Upper lobe of left lung (tissue), 6 donors: ENCODE data around the gene PRR23E. TPM values are rescaled to one million over a fixed set of nuclear protein-coding genes. Genes with fewer than 3 reads are reported as not detected.
A peak's percentile ranks its signal among the peaks of the same experiment; 100 is the strongest.

Source experiments
- ATAC-seq, 2 donors: fragments of 200-7000 bp; cut with Tn5 transposase; one replicate each; pipeline ENCODE4 v1.9.1; 2022; ENCODE audit warnings: mild to moderate bottlenecking in 2 of 2, moderate library complexity in 2 of 2; ENCODE audit not compliant: low FRiP score in 2 of 2
- DNase-seq, 2 donors: peaks; one replicate each; pipeline ENCODE4 v3.0.0-alpha.2; 2019 to 2020
- H3K27ac ChIP-seq, 4 donors: fragments of 200-600 bp; sonication (generic); one replicate each; pipeline ENCODE4 v1.5.1; 2016 to 2019
- H3K27me3 ChIP-seq, 4 donors: fragments of 200-600 bp; sonication (generic); one replicate each; pipeline ENCODE4 v1.5.1; 2017 to 2019
- H3K36me3 ChIP-seq, 4 donors: fragments of 200-600 bp; sonication (generic); one replicate each; pipeline ENCODE4 v1.5.1; 2016 to 2019
- H3K4me1 ChIP-seq, 4 donors: fragments of 200-600 bp; sonication (generic); one replicate each; pipeline ENCODE4 v1.5.1; 2018 to 2019
- H3K4me3 ChIP-seq, 4 donors: fragments of 200-600 bp; sonication (generic); one replicate each; pipeline ENCODE4 v1.5.1; 2017 to 2019; ENCODE audit warnings: mild to moderate bottlenecking in 2 of 4, moderate library complexity in 1 of 4
- H3K9me3 ChIP-seq, 4 donors: fragments of 200-600 bp; sonication (generic); one replicate each; pipeline ENCODE4 v1.5.1; 2018 to 2019
- EP300 ChIP-seq, 4 donors: sonication (generic); formaldehyde crosslinking; IDR thresholded peaks; one replicate each; pipeline ENCODE4 v1.5.1; 2017; ENCODE audit warnings: antibody characterized with exemption in 4 of 4, control low read depth in 2 of 4
- POLR2A ChIP-seq, 4 donors: fragments of 450-650 bp; IDR thresholded peaks; one replicate each; pipeline ENCODE4 v1.5.1; 2016 to 2017; ENCODE audit warnings: antibody characterized with exemption in 4 of 4, mild to moderate bottlenecking in 2 of 4
- POLR2AphosphoS5 ChIP-seq, 2 donors: sonication (generic); formaldehyde crosslinking; IDR thresholded peaks; one replicate each; pipeline ENCODE4 v1.5.1; 2017; ENCODE audit warnings: antibody characterized with exemption in 2 of 2
- WGBS, 2 donors: methylation state at CpG; one replicate each; pipeline ENCODE4 v1.1.5; 2017 to 2018; 5-methylcytosine and 5-hydroxymethylcytosine counted together
- total RNA-seq, 6 donors: library from RNA; depleted of rRNA in 4 of 6; stranded (reverse); fragments of >200 nt in 4 of 6; gene quantifications; one replicate each; pipeline versions ENCODE4 v1.1.0 to v1.2.1, GENCODE V29; 2016 to 2021
- TF ChIP-seq, protein P1 (sequence below), 6 experiments: fragments of 450-650 bp in 4 of 6; fragments of 200-600 bp in 2 of 6; sonication (generic) in 2 of 6; IDR thresholded peaks; one replicate each; pipeline ENCODE4 v1.5.1; 2016 to 2019; ENCODE audit warnings: antibody characterized with exemption in 6 of 6
- donor health status: DM: no; HTN: no; CAD: no; lungs with moderate emphysema.
- donor health status: DM: no; HTN: yes; CAD: no; lungs with severe emphysema.

The PRR23E gene
- total RNA-seq, 6 donors from 2014 or later: not detected

DNA sequence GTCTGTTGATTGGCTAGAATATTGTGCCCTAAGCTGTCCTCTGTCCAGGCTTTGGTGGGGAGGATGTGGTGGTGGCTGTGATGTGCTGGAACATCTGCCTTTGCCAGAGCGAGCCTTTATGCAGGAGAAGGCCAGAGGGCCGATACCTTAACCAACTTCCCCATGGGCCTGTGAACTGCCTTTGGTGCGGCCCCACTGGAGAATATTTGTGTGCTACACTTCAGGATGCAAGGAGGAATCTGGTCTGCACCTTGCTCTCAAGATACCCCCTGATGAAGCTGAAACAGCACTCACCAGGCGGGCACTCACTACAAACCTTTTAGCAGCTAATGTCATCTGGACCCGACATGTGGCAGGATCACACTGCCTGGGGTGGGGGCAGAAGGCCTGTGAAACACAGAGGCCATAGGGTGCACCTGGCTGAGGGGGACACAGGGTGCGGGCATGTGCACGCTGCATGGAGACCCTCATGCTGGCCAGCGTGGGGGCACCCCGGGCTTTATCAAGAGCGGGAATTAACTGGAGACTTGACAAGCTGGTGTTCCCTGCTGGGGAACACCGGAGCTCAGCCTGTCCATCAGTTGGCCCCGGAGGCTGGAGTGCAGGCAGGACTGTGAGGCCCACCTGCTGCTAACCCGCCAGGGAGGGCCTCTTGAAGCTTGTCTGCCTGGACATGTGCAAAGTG, 16.4 kb downstream of the PRR23E start:
- Histone ChIP-seq H3K27me3 (no peaks in the 10 kb centered on the region), H3K9me3 (no peaks in the 10 kb centered on the region), H3K4me3 (no peak overlapping the region), H3K27ac (no peak overlapping the region), H3K36me3 (no peaks in the 10 kb centered on the region), H3K4me1 (peaks cover 0 to 3% (median 0%) of the 10 kb centered on the region in 4 donors)
- 74 to 80% methylated on average over 8 to 12 of the region's 13 CpGs for WGBS, 2 donors
- ATAC-seq (no peak), DNase-seq (peak in 1 of 2 donors; percentile 48)
- TF ChIP-seq, protein P1, sequence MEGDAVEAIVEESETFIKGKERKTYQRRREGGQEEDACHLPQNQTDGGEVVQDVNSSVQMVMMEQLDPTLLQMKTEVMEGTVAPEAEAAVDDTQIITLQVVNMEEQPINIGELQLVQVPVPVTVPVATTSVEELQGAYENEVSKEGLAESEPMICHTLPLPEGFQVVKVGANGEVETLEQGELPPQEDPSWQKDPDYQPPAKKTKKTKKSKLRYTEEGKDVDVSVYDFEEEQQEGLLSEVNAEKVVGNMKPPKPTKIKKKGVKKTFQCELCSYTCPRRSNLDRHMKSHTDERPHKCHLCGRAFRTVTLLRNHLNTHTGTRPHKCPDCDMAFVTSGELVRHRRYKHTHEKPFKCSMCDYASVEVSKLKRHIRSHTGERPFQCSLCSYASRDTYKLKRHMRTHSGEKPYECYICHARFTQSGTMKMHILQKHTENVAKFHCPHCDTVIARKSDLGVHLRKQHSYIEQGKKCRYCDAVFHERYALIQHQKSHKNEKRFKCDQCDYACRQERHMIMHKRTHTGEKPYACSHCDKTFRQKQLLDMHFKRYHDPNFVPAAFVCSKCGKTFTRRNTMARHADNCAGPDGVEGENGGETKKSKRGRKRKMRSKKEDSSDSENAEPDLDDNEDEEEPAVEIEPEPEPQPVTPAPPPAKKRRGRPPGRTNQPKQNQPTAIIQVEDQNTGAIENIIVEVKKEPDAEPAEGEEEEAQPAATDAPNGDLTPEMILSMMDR (IDR thresholded peaks at IDR 0.05): no peak
- TF ChIP-seq EP300 (IDR thresholded peaks at IDR 0.05): no peak
- no peak for TF ChIP-seq POLR2A (IDR thresholded peaks at IDR 0.05)
- TF ChIP-seq POLR2AphosphoS5 (IDR thresholded peaks at IDR 0.05): no peak

DNA sequence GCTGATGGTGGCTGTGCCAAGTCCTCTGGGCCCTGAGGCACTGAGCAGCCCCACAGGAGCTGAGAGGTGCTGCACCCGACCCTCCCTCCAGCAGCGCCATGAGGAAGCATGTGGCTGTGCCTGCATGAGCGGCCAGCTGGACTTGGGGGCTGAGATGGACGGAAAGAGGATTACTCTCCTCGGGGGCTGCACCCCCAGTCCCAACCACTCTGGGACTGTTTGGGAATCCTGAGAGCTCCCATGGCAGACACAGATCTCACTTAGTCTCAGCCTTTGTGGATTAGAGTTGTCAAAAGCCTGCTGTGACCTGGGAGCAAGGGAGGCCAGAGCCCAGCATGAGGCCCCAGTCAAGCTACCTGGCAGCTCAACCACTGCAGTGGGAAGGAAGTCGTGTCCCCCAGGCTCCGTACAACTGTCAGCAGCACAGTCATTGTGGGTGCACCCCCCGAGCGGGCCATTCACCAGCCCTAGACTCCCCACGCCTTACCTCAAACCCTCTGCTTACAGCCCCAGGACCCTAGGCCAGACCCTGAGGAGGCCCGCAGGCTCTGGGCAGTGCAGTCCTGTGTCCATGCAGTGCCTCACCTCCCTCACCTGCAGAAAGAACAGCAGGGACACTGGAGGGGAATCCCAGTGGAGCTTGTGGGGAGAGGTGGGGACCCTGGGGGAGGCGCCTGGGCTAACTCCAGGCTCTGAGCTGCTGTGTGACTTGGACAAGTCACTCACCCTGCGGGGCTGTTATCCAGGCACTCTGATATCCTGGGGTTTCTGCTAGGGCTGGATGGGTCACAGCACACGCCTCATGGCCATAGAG, 17.1 kb downstream of the PRR23E start:
- peak in 1 of 2 donors; percentile 17 for ATAC-seq
- 78% methylated on average over 6 to 14 of the region's 14 CpGs for WGBS, 2 donors

DNA sequence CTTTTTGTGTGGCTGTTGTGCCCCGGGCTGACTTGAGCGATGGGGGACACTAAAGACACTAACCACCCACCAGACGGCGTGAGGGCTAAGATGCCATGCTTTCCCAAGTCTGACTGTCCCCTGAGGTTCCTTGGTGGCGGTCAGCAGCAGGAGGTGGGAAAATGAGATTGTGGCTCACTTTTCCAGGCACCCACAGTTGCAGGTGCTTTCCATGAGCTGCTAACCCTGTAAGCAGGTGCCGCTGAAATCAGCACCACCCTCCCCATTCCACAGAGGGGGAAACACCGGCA, 17.7 kb downstream of the PRR23E start:
- Histone ChIP-seq H3K27me3 (no peaks in the 10 kb centered on the region), H3K9me3 (no peaks in the 10 kb centered on the region), H3K27ac (no peak overlapping the region), H3K4me1 (peaks cover 0 to 3% (median 0%) of the 10 kb centered on the region in 4 donors), H3K36me3 (no peaks in the 10 kb centered on the region), H3K4me3 (no peak overlapping the region)
- no peak for TF ChIP-seq POLR2A (IDR thresholded peaks at IDR 0.05)
- TF ChIP-seq, protein P1 (IDR thresholded peaks at IDR 0.05): no peak
- no peak for TF ChIP-seq EP300 (IDR thresholded peaks at IDR 0.05)
- TF ChIP-seq POLR2AphosphoS5 (IDR thresholded peaks at IDR 0.05): no peak
- WGBS, 2 donors: 86 to 89% methylated on average over 7 of the region's 7 CpGs
- ATAC-seq: no peak
- DNase-seq: no peak

More for the DNA sequence above, 17.1 kb downstream of the PRR23E start:
- no peaks in the 10 kb centered on the region for H3K36me3 ChIP-seq
- no peak overlapping the region for H3K4me3 ChIP-seq
- peaks cover 0 to 3% (median 0%) of the 10 kb centered on the region in 4 donors for H3K4me1 ChIP-seq
- no peak for TF ChIP-seq POLR2A (IDR thresholded peaks at IDR 0.05)
- no peak for TF ChIP-seq POLR2AphosphoS5 (IDR thresholded peaks at IDR 0.05)
- TF ChIP-seq, protein P1 (IDR thresholded peaks at IDR 0.05): no peak
- TF ChIP-seq EP300 (IDR thresholded peaks at IDR 0.05): no peak
- H3K27me3 ChIP-seq: no peaks in the 10 kb centered on the region
- no peak overlapping the region for H3K27ac ChIP-seq
- DNase-seq: peak in 1 of 2 donors; percentile 33
- H3K9me3 ChIP-seq: no peaks in the 10 kb centered on the region

DNA sequence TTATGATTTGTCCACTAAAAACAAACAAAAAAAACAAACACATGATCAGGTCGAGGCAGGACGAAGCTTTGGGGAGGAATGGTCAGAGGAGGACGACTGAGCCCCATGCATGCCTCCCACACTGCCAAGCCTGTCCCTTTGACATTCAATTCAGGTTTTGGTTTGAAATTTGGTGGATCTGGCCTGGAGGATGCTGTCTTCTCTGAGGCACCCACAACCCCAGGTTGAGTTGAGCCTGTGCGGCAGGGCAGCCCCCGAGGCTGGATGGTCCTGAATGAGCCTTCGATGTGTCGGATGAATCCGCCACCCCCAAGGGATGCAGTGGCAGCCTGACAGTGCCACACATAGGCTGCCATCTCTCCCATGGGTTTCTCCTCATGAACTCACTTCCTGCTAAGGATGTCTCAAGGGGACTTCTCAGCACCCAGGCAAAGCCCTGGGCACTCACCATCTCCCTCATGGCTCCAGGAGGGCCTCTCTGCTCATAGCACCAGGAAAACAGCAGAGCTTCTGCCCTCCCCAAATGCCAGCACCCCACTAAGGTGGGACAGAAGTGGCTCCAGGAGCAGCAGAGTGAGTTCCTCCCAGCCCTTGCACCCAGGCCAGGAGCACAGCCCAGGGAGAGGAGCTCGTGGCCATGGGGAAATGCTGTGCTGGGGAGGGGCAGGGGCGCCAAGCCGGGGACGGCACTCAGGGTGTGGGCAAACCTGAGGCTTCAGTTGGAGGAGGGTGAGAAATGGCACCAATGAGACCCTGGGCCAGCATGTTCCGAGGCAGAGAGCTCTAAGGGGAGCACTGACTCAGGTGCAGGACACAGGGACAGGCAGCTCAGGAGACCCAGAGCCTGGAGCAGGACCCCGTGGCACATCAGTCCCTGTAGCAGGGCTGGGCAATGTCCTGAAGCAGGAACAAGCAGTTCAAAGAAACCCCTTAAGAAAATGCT, 18.5 kb downstream of the PRR23E start:
- no peaks in the 10 kb centered on the region for H3K27me3 ChIP-seq
- H3K4me1 ChIP-seq: peaks cover 0 to 3% (median under 1%) of the 10 kb centered on the region in 4 donors
- no peaks in the 10 kb centered on the region for H3K36me3 ChIP-seq
- no peak overlapping the region for H3K4me3 ChIP-seq
- peak in 1 of 2 donors; percentile 51 for DNase-seq
- TF ChIP-seq EP300 (IDR thresholded peaks at IDR 0.05) (no peak), POLR2AphosphoS5 (IDR thresholded peaks at IDR 0.05) (no peak), POLR2A (IDR thresholded peaks at IDR 0.05) (no peak)
- TF ChIP-seq, protein P1 (IDR thresholded peaks at IDR 0.05): no peak
- H3K27ac ChIP-seq: no peak overlapping the region
- WGBS, 2 donors: 83 to 89% methylated on average over 5 to 14 of the region's 14 CpGs
- no peaks in the 10 kb centered on the region for H3K9me3 ChIP-seq
- ATAC-seq: no peak
